Keratinocyte (primary cell): ENCODE measurements around the gene LAMA4. TPM values are rescaled to one million over a fixed set of nuclear protein-coding genes. Genes with fewer than 3 reads are reported as not detected.

Source experiments
- DNase-seq: peaks from one replicate; pipeline ENCODE4 v3.0.0-alpha.2; 2011; ENCODE audit warnings: low read depth, missing footprints, low spot score
- FAIRE-seq: peaks from 2 replicates; lab custom pipeline; 2011; peaks lifted over from hg19 to GRCh38; lab: Jason Lieb, UNC
- H2AFZ ChIP-seq: 2 replicates; pipeline ENCODE4 v1.6.0; 2012; ENCODE audit warnings: low read length, control low read depth, inconsistent platforms; ENCODE audit not compliant: control insufficient read depth
- H3K27ac ChIP-seq: 2 replicates; pipeline ENCODE4 v1.5.1; 2011; ENCODE audit warnings: low read length; ENCODE audit not compliant: control insufficient read depth, insufficient read depth
- H3K27me3 ChIP-seq: 3 replicates; pipeline ENCODE4 v1.6.0; 2011; ENCODE audit warnings: low read length; ENCODE audit not compliant: control insufficient read depth, insufficient read depth; ENCODE audit errors: extremely low read depth
- H3K36me3 ChIP-seq, 2 experiments: 2 replicates in 1 of 2; 3 replicates in 1 of 2; pipeline ENCODE4 v1.5.1; 2011; ENCODE audit warnings: low read length in 2 of 2, mild to moderate bottlenecking in 1 of 2; ENCODE audit not compliant: control insufficient read depth in 2 of 2, insufficient read depth in 2 of 2; ENCODE audit errors: extremely low read depth in 1 of 2
- H3K4me1 ChIP-seq: 3 replicates; pipeline ENCODE4 v1.5.1; 2011; ENCODE audit warnings: low read length; ENCODE audit not compliant: control insufficient read depth, insufficient read depth; ENCODE audit errors: extremely low read depth
- H3K4me2 ChIP-seq: 3 replicates; pipeline ENCODE4 v1.6.0; 2011; ENCODE audit warnings: low read depth, low read length; ENCODE audit not compliant: control insufficient read depth, insufficient read depth; ENCODE audit errors: extremely low read depth
- H3K4me3 ChIP-seq, 3 experiments: fragments of 200-600 bp in 1 of 3; sonication (generic) in 1 of 3; 2 replicates in 2 of 3; 3 replicates in 1 of 3; pipeline ENCODE4 v1.5.1; 2011 to 2016; ENCODE audit warnings: low read length in 3 of 3, mild to moderate bottlenecking in 3 of 3, control low read depth in 2 of 3, inconsistent platforms in 1 of 3, low read depth in 1 of 3, mixed read lengths in 1 of 3, mixed run types in 1 of 3, moderate library complexity in 1 of 3; ENCODE audit not compliant: control insufficient read depth in 2 of 3, insufficient read depth in 2 of 3; ENCODE audit errors: extremely low read depth in 1 of 3
- H3K79me2 ChIP-seq: 2 replicates; pipeline ENCODE4 v1.6.0; 2012; ENCODE audit warnings: low read length; ENCODE audit not compliant: control insufficient read depth, insufficient read depth
- H3K9ac ChIP-seq: 3 replicates; pipeline ENCODE4 v1.6.0; 2011; ENCODE audit warnings: low read length; ENCODE audit not compliant: control insufficient read depth, insufficient read depth; ENCODE audit errors: extremely low read depth
- H3K9me1 ChIP-seq: 3 replicates; pipeline ENCODE4 v1.6.0; 2011; ENCODE audit warnings: low read length; ENCODE audit not compliant: control insufficient read depth, insufficient read depth; ENCODE audit errors: extremely low read depth
- H3K9me3 ChIP-seq: 2 replicates; pipeline ENCODE4 v1.5.1; 2012; ENCODE audit warnings: low read depth, low read length; ENCODE audit not compliant: control insufficient read depth
- H4K20me1 ChIP-seq: 3 replicates; pipeline ENCODE4 v1.6.0; 2011; ENCODE audit warnings: low read length; ENCODE audit not compliant: control insufficient read depth, insufficient read depth; ENCODE audit errors: extremely low read depth
- CTCF ChIP-seq, 3 experiments: IDR thresholded peaks in 1 of 3; conservative IDR thresholded peaks in 1 of 3; optimal IDR thresholded peaks in 1 of 3; 2 replicates in 2 of 3; 3 replicates in 1 of 3; pipeline versions ENCODE3 to v1.5.1; 2011; ENCODE audit warnings: low read length in 3 of 3, mild to moderate bottlenecking in 3 of 3, moderate library complexity in 2 of 3, control low read depth in 1 of 3, inconsistent platforms in 1 of 3; ENCODE audit not compliant: insufficient read depth in 2 of 3; ENCODE audit errors: extremely low read depth in 1 of 3
- EZH2 ChIP-seq: IDR thresholded peaks from one replicate; pipeline ENCODE4 v1.6.1; 2012; ENCODE audit warnings: inconsistent platforms, mild to moderate bottlenecking, low read length, moderate library complexity
- dilution Hi-C: fragments of 300-500 bp; cut with MboI; formaldehyde crosslinking; loops from one replicate; pipeline ENCODE4 v1.7.0; 2020; ENCODE audit warnings: low sequenced_read_pairs; ENCODE audit not compliant: extremely low pct_ligation_motif_present
- polyA plus RNA-seq, 5 experiments: library from polyadenylated mRNA; depleted of rRNA in 3 of 5; stranded (reverse) in 3 of 5; stranded (forward) in 1 of 5; unstranded in 1 of 5; fragments of >200 nt; gene quantifications; 1 replicate in 1 of 5; 2 replicates in 3 of 5; 3 replicates in 1 of 5; pipeline versions ENCODE4 v1.2.1 to v1.2.3, GENCODE V29; 2011 to 2012; ENCODE audit warnings: missing spikeins in 2 of 5, low read depth in 1 of 5, low replicate concordance in 1 of 5

The LAMA4 gene
- polyA plus RNA-seq, 1 donor (not counting 4 experiments of a cell fraction or from before 2014, with no cell fraction given): 0.12 TPM

GRCh38 chr6:112269979-112270566, 15.7 kb upstream of the LAMA4 start:
- no peaks in the 10 kb centered on the region for H3K9me3 ChIP-seq
- H3K27ac ChIP-seq: no peak overlapping the region
- H3K79me2 ChIP-seq: no peaks in the 10 kb centered on the region
- H4K20me1 ChIP-seq: no peaks in the 10 kb centered on the region
- no peaks in the 10 kb centered on the region for H3K27me3 ChIP-seq
- H3K4me2 ChIP-seq: no peak overlapping the region
- no peak overlapping the region for H2AFZ ChIP-seq
- dilution Hi-C loops: no loop called here
- H3K4me1 ChIP-seq: no peaks in the 10 kb centered on the region
- H3K4me3 ChIP-seq: no peak overlapping the region
- FAIRE-seq: no peak
- no peaks in the 10 kb centered on the region for H3K36me3 ChIP-seq
- H3K9ac ChIP-seq: no peak overlapping the region
- H3K9me1 ChIP-seq: no peaks in the 10 kb centered on the region
- DNase-seq: no peak
- TF ChIP-seq CTCF (optimal IDR thresholded peaks at IDR 0.05 in 1 of 3, IDR thresholded peaks at IDR 0.05 in 1 of 3, conservative IDR thresholded peaks at IDR 0.05 in 1 of 3; ENCODE audit: extremely low read depth in 1 of 3, insufficient read depth in 2 of 3, low read length in 3 of 3) (no peak), EZH2 (no peak)

- Histone ChIP-seq H3K27me3 (no peaks in the 10 kb centered on the region), H3K9me3 (no peaks in the 10 kb centered on the region), H2AFZ (no peak overlapping the region), H3K36me3 (no peaks in the 10 kb centered on the region), H3K4me1 (no peaks in the 10 kb centered on the region), H3K27ac (no peak overlapping the region), H4K20me1 (no peaks in the 10 kb centered on the region), H3K9me1 (no peaks in the 10 kb centered on the region), H3K4me3 (no peak overlapping the region), H3K79me2 (no peaks in the 10 kb centered on the region), H3K9ac (no peak overlapping the region), H3K4me2 (no peak overlapping the region)
- TF ChIP-seq CTCF (optimal IDR thresholded peaks at IDR 0.05 in 1 of 3, IDR thresholded peaks at IDR 0.05 in 1 of 3, conservative IDR thresholded peaks at IDR 0.05 in 1 of 3; ENCODE audit: extremely low read depth in 1 of 3, insufficient read depth in 2 of 3, low read length in 3 of 3) (peak in 2 of 3 experiments; percentile 26 to 51), EZH2 (no peak)
- DNase-seq (no peak), FAIRE-seq (no peak)
- dilution Hi-C loops: no loop called here
Measured at GRCh38 chr6:112269114-112269513, 14.7 kb upstream of the LAMA4 start.
